GM19438 (cell line): ENCODE data around the gene MYO1B.

Source experiments
- ATAC-seq: cut with Tn5 transposase; IDR thresholded peaks from one replicate; pipeline ENCODE4 v1.9.1; 2021; ENCODE audit warnings: low read depth; ENCODE audit not compliant: unreplicated experiment

MYO1B gene

DNA sequence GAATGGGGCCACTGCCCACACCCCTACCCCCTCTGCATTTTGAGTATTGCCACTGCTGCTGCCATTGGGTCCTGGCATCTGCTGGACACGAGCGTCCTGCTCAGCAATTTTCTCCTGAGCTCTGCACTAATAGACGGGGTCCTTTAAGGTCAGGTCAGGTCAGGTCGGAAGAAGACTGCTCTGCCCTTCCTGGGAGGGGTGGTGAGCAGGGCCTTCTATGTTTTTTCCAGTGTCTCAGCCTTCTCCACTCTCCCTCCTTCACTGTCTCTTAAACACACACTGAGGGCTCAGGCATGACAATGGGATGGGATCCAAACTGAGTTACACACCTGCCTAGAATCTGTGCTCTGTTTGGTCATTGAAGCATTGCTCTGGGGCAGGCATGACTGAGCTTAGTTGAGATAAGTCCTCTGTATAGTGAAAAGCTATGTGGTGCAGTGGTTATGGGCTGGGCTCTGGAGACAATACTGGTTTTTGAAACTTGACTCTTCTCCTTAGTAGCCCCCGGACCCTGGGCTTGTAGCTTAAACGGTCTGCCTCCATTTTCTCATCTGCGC is 10.6 kb downstream of the MYO1B start:
- no peak for ATAC-seq

DNA sequence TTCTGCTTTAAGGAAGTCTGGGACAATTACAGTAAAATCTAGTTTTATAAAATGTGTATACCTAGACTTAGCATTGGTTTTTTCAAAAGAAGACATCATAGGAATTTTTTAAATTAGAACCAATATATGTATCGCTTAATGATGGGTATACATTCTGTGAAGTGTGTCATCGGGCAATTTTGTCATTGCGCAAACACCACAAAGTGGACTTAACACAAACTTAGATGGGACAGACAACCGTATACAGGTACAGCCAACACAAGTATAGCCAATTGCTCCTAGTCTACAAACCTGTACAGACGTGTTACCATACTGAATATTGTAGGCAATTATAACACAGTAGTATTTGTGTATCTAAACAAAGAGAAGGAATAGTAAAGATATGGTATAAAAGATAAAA is 12.7 kb downstream of the MYO1B start:
- no peak for ATAC-seq

- no peak for ATAC-seq
These were observed 13.8 kb downstream of the MYO1B start for GRCh38 chr2:191258996-191259395.

- ATAC-seq = no peak
These were observed 17.2 kb downstream of the MYO1B start for GRCh38 chr2:191262436-191262835.

GRCh38 chr2:191263050-191263449 is 17.8 kb downstream of the MYO1B start:
- no peak for ATAC-seq

DNA sequence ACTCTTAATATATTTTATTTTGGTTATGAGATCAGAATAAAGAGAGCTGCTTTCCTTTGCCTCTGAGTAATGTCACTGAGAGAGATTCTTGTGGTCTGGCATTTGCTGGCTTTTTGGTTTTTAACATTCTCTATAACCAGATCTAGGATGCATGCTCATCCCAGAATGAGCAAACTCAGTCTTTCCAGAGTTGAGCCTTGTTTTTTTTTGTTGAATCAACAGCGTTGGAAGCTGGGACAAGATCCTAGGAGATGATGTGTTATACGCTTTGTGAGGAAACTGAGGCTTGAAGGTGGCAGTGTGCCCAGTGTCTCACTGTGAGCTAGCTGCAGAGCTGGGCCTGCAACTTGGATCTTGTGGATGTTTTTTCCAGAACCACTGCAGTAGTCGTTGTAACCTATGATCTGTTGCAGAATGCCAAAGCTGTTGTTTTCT is 19.5 kb downstream of the MYO1B start:
- ATAC-seq = no peak

DNA sequence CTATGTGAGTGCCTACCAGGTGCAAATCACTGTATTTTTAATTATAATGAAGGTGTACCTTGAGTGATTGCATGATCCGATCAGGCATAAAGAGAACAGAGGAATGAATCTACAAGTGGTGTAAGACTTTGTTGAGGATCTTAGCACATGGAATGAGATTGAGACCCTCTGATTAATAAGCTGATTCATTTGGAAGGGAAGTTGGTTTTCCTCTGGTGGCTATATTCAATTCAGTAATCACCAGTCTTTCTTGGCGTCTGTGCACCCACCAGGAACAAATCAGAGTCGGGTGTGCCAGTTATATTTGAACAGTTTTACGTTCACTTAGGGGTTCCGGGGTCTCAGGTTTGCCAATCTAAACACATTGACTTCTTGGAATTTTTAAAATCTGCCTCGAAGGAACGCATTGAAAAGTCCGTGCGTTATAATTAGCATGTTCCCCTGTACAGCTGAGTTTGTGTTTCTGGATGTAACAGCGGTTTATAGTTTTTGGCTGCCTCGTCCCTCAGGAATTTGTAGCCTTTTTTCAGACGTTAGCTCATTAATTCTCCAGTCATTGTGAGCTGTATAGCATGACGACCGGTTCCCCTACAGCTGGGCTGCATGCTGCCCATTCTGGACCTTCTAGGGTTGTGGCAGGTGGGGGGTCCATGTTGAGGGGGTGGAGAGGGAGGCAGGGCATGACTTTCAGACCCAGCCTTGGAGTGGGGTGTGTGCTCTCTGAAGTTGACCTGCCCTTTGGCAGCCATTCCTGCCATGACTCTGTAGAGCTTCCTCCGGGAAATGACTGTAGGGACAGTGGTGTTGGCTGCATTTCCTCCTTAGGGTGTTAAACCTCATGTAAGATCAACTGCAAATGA is 20.3 kb downstream of the MYO1B start:
- no peak for ATAC-seq

- no peak for ATAC-seq
These were observed 21.0 kb downstream of the MYO1B start for GRCh38 chr2:191266201-191266600.

DNA sequence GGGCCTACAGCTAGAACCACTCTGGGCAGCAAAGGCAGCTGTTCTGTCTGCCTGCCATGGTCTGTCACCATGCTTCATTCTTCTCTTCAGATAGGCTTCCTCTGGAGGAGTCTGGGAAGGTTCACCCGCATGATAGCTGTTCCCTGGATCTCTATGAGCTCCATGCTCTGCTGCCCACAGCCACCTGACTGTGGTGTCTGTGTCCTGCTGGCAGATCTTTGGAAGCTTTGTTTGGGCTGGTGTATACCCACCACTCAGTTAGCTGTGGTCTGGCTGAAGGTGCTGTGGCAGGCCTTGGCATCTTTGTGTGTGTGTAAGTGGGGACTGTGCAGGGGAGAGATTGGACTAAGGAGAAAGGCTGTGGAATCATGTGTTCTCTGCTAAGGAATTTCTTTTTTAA is 23.4 kb downstream of the MYO1B start:
- ATAC-seq = no peak

GRCh38 chr2:191270306-191271161 is 25.3 kb downstream of the MYO1B start:
- no peak for ATAC-seq

DNA sequence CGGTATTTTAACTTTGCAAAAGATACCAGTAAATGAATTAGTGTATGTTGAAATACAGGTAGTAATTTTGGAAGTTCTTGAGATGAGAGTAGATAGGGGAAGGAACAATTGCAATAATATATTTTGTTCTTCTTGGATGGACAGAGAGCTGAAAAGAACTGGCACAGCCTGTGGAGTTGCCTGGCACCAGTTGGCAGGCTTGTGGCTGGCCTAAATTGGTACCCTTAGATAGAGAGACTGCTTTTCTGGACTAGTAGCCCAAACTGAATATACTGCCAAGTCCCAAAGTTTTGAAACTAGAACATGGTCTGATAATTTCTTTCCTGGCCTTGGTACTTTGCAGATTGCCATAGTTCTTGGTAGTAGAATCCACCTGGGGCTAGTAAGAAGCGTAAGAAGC is 26.9 kb downstream of the MYO1B start:
- ATAC-seq = no peak

GRCh38 chr2:191274413-191274815 is 29.2 kb downstream of the MYO1B start:
- peak; percentile 78 for ATAC-seq

DNA sequence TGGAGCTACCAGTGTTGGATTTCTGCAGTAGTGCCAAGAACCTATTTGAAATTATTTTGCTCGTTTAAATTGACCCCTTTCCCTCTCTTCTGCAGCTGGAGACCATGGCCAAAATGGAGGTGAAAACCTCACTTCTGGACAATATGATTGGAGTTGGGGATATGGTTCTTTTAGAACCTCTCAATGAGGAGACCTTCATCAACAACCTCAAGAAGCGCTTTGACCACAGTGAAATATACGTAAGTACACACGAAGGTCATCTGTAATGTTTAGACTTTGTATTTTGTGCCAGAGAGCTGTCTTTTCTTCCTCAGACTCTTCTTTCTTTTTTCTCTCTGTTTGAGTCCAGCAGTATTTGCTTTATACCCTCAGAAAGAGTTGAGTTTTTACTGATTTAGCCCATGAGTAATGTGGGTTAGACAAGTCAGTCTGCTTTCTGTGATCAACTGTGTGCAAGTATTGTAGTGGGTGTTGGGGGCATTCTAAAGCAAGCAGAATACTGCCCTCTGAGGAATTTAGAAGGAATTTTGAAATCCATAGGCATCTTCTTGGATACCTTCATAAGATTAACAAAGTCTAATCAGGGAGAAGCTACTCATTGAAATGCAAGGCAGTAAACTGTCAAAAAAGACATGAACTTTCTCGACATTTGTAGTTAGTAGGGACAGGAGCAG is 31.7 kb downstream of the MYO1B start:
- no peak for ATAC-seq

- ATAC-seq = no peak
These were observed 35.1 kb downstream of the MYO1B start for GRCh38 chr2:191280290-191280689.

- ATAC-seq = no peak
These were observed 35.9 kb downstream of the MYO1B start for GRCh38 chr2:191280834-191281756.

DNA sequence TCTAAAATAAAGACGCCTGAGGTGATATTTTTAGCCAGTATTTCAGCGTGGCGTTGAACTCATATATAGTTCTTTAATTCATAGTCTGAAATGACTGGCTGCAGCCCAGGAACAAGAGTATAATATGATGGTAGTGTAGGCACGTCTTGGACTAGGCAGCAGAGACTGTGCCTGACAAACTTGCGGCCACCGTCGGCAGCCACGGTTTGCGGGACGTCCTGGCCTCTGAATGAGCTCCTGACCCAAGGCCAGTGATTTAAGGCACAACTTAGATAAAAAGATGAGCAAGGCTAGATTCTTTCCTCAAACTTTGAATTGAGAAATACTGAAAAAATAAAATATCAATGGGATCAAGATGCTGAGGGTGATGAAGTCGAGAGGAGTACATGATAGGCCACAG is 40.0 kb downstream of the MYO1B start:
- ATAC-seq = no peak

GRCh38 chr2:191287820-191288219 is 42.6 kb downstream of the MYO1B start:
- no peak for ATAC-seq

DNA sequence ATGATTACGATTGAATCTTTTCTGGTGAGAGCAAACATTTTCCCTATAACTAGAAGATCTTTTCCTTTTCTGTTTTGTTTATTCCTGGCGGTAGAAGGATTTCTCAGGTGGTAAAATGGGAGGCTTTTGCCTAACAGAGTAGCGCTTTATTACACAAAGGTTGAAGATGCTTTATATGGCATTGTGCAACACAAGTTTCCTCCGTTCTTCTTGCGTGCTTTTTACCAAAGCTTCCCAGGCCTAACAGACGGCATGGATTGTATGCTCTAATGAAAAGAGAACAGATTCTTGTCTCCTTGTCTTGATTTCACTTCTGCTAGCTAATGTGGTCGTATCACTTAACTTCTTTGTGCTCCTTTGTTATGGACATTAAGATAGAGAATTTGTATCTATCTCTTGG is 43.8 kb downstream of the MYO1B start:
- no peak for ATAC-seq

- ATAC-seq = no peak
These were observed 46.3 kb downstream of the MYO1B start for GRCh38 chr2:191291471-191291870.

DNA sequence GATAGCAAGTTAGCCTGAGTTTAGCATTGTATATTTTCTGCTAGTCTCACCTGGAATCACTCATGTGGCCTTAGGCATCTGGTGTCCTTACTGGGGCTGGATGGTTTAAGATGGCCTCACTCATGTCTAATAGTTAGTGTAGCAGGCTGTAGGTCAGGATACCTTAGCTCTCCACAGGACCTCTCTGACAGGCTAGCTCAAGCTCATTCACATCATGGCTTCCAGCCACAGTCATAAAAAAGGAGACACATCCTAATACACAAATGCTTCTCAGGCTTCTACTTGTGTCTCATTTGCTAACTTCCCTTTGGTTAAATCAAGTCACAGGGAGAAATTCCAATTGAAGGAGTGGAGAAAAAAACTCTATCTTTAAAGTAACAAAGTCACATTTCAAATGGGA is 47.7 kb downstream of the MYO1B start:
- ATAC-seq = no peak
